Activated T-cell treated with anti-CD3 and anti-CD28 coated beads, Interleukin-2, amount 50 U/mL, for 24 hours (primary cell): ENCODE measurements around the gene RSPH1.

ENCODE experiments used
- DNase-seq: peaks from one replicate; pipeline ENCODE4 v3.0.0-alpha.2; 2020
- H3K27ac Mint-ChIP-seq: 2 replicates; pipeline ENCODE4 v1.8.0; 2020; ENCODE audit warnings: mild to moderate bottlenecking, mixed read lengths
- H3K27me3 Mint-ChIP-seq: 2 replicates; pipeline ENCODE4 v1.8.0; 2020; ENCODE audit warnings: mixed read lengths
- H3K36me3 Mint-ChIP-seq: 2 replicates; pipeline ENCODE4 v1.8.0; 2020; ENCODE audit warnings: low read depth, mixed read lengths
- H3K4me1 Mint-ChIP-seq: 2 replicates; pipeline ENCODE4 v1.8.0; 2020; ENCODE audit warnings: low read depth, mixed read lengths
- H3K4me3 Mint-ChIP-seq: 2 replicates; pipeline ENCODE4 v1.8.0; 2020; ENCODE audit warnings: mild to moderate bottlenecking, moderate library complexity, mixed read lengths
- H3K9me3 Mint-ChIP-seq: 2 replicates; pipeline ENCODE4 v1.8.0; 2020; ENCODE audit warnings: mixed read lengths

The RSPH1 gene

GRCh38 chr21:42496120-42496838, at the start of gene RSPH1:
TSS of gene RSPH1 (minus strand) at chr21:42496224. CDS start at chr21:42496186, 38 bp downstream.
- Mint-ChIP-seq H3K27me3 (no peaks in the 10 kb centered on the region), H3K4me3 (peak within 1 kb of the TSS; percentile 87), H3K4me1 (peaks cover 20% of the 10 kb centered on the region), H3K9me3 (no peaks in the 10 kb centered on the region), H3K36me3 (no peaks in the 10 kb centered on the region), H3K27ac (peak within 1 kb of the TSS; percentile 88)
- peak; percentile 99 for DNase-seq

- Mint-ChIP-seq H3K4me3 (no peak overlapping the region), H3K27ac (no peak overlapping the region), H3K9me3 (no peaks in the 10 kb centered on the region), H3K27me3 (no peaks in the 10 kb centered on the region), H3K36me3 (peaks cover 84% of the 10 kb centered on the region), H3K4me1 (peaks cover 12% of the 10 kb centered on the region)
- no peak for DNase-seq
These were observed 49.7 kb upstream of the RSPH1 start for GRCh38 chr21:42545745-42546144.

GRCh38 chr21:42545317-42545716, 49.3 kb upstream of the RSPH1 start:
- no peak for DNase-seq
- Mint-ChIP-seq H3K27ac (peak overlapping the region; percentile 42), H3K27me3 (no peaks in the 10 kb centered on the region), H3K9me3 (no peaks in the 10 kb centered on the region), H3K4me3 (no peak overlapping the region), H3K36me3 (peaks cover 87% of the 10 kb centered on the region), H3K4me1 (peaks cover 12% of the 10 kb centered on the region)

GRCh38 chr21:42544544-42544943, 48.5 kb upstream of the RSPH1 start:
- Mint-ChIP-seq H3K4me3 (no peak overlapping the region), H3K36me3 (peaks cover 89% of the 10 kb centered on the region), H3K27ac (no peak overlapping the region), H3K4me1 (peaks cover 12% of the 10 kb centered on the region), H3K27me3 (no peaks in the 10 kb centered on the region), H3K9me3 (no peaks in the 10 kb centered on the region)
- DNase-seq, result no peak

- H3K4me3 Mint-ChIP-seq, result no peak overlapping the region
- H3K36me3 Mint-ChIP-seq, result peaks cover 86% of the 10 kb centered on the region
- H3K27me3 Mint-ChIP-seq, result no peaks in the 10 kb centered on the region
- H3K4me1 Mint-ChIP-seq, result peaks cover 5% of the 10 kb centered on the region
- DNase-seq, result no peak
- H3K9me3 Mint-ChIP-seq, result no peaks in the 10 kb centered on the region
- no peak overlapping the region for H3K27ac Mint-ChIP-seq
These were observed 47.3 kb upstream of the RSPH1 start for GRCh38 chr21:42543106-42543847.

GRCh38 chr21:42542596-42542995, 46.6 kb upstream of the RSPH1 start:
- DNase-seq, result no peak
- peaks cover 84% of the 10 kb centered on the region for H3K36me3 Mint-ChIP-seq
- H3K4me3 Mint-ChIP-seq, result no peak overlapping the region
- no peaks in the 10 kb centered on the region for H3K27me3 Mint-ChIP-seq
- H3K27ac Mint-ChIP-seq, result no peak overlapping the region
- no peaks in the 10 kb centered on the region for H3K9me3 Mint-ChIP-seq
- peaks cover 5% of the 10 kb centered on the region for H3K4me1 Mint-ChIP-seq

GRCh38 chr21:42542196-42542595, 46.2 kb upstream of the RSPH1 start:
- H3K4me3 Mint-ChIP-seq, result no peak overlapping the region
- peaks cover 82% of the 10 kb centered on the region for H3K36me3 Mint-ChIP-seq
- H3K27ac Mint-ChIP-seq, result no peak overlapping the region
- no peaks in the 10 kb centered on the region for H3K9me3 Mint-ChIP-seq
- DNase-seq, result no peak
- H3K27me3 Mint-ChIP-seq, result no peaks in the 10 kb centered on the region
- peaks cover 5% of the 10 kb centered on the region for H3K4me1 Mint-ChIP-seq

- peaks cover 83% of the 10 kb centered on the region for H3K36me3 Mint-ChIP-seq
- DNase-seq, result no peak
- H3K9me3 Mint-ChIP-seq, result no peaks in the 10 kb centered on the region
- H3K27me3 Mint-ChIP-seq, result no peaks in the 10 kb centered on the region
- peaks cover 7% of the 10 kb centered on the region for H3K4me1 Mint-ChIP-seq
- no peak overlapping the region for H3K27ac Mint-ChIP-seq
- H3K4me3 Mint-ChIP-seq, result no peak overlapping the region
These were observed 45.6 kb upstream of the RSPH1 start for GRCh38 chr21:42541618-42542017.

- H3K27ac Mint-ChIP-seq, result no peak overlapping the region
- no peaks in the 10 kb centered on the region for H3K9me3 Mint-ChIP-seq
- DNase-seq, result no peak
- H3K36me3 Mint-ChIP-seq, result peaks cover 82% of the 10 kb centered on the region
- H3K4me3 Mint-ChIP-seq, result no peak overlapping the region
- no peaks in the 10 kb centered on the region for H3K27me3 Mint-ChIP-seq
- H3K4me1 Mint-ChIP-seq, result peaks cover 7% of the 10 kb centered on the region
These were observed 45.1 kb upstream of the RSPH1 start for GRCh38 chr21:42541174-42541573.

GRCh38 chr21:42540396-42540795, 44.4 kb upstream of the RSPH1 start:
- peaks cover 82% of the 10 kb centered on the region for H3K36me3 Mint-ChIP-seq
- DNase-seq, result no peak
- H3K27ac Mint-ChIP-seq, result no peak overlapping the region
- no peak overlapping the region for H3K4me3 Mint-ChIP-seq
- H3K27me3 Mint-ChIP-seq, result no peaks in the 10 kb centered on the region
- H3K9me3 Mint-ChIP-seq, result no peaks in the 10 kb centered on the region
- H3K4me1 Mint-ChIP-seq, result peaks cover 6% of the 10 kb centered on the region

- Mint-ChIP-seq H3K27me3 (no peaks in the 10 kb centered on the region), H3K4me3 (no peak overlapping the region), H3K4me1 (peaks cover 6% of the 10 kb centered on the region), H3K9me3 (no peaks in the 10 kb centered on the region), H3K36me3 (peaks cover 82% of the 10 kb centered on the region), H3K27ac (no peak overlapping the region)
- DNase-seq, result no peak
These were observed 43.9 kb upstream of the RSPH1 start for GRCh38 chr21:42539931-42540343.

GRCh38 chr21:42539342-42539741, 43.3 kb upstream of the RSPH1 start:
- no peak overlapping the region for H3K4me3 Mint-ChIP-seq
- H3K4me1 Mint-ChIP-seq, result peaks cover 12% of the 10 kb centered on the region
- peaks cover 82% of the 10 kb centered on the region for H3K36me3 Mint-ChIP-seq
- H3K27ac Mint-ChIP-seq, result no peak overlapping the region
- no peaks in the 10 kb centered on the region for H3K9me3 Mint-ChIP-seq
- H3K27me3 Mint-ChIP-seq, result no peaks in the 10 kb centered on the region
- DNase-seq, result no peak

GRCh38 chr21:42538479-42539275, 42.7 kb upstream of the RSPH1 start:
- H3K27ac Mint-ChIP-seq, result no peak overlapping the region
- peaks cover 18% of the 10 kb centered on the region for H3K4me1 Mint-ChIP-seq
- no peak for DNase-seq
- peaks cover 79% of the 10 kb centered on the region for H3K36me3 Mint-ChIP-seq
- no peaks in the 10 kb centered on the region for H3K9me3 Mint-ChIP-seq
- no peak overlapping the region for H3K4me3 Mint-ChIP-seq
- H3K27me3 Mint-ChIP-seq, result no peaks in the 10 kb centered on the region

GRCh38 chr21:42537106-42537742, 41.2 kb upstream of the RSPH1 start:
- H3K9me3 Mint-ChIP-seq, result no peaks in the 10 kb centered on the region
- H3K4me3 Mint-ChIP-seq, result no peak overlapping the region
- H3K36me3 Mint-ChIP-seq, result peaks cover 72% of the 10 kb centered on the region
- DNase-seq, result no peak
- H3K27ac Mint-ChIP-seq, result no peak overlapping the region
- peaks cover 18% of the 10 kb centered on the region for H3K4me1 Mint-ChIP-seq
- H3K27me3 Mint-ChIP-seq, result no peaks in the 10 kb centered on the region
